OCI-M1 (cell line): Measurements from ENCODE around the gene SKOR1.

Experiments used
- DNase-seq: peaks from one replicate; lab custom pipeline; 2025; lab: John Stamatoyannopoulos, UW

Gene SKOR1

DNA sequence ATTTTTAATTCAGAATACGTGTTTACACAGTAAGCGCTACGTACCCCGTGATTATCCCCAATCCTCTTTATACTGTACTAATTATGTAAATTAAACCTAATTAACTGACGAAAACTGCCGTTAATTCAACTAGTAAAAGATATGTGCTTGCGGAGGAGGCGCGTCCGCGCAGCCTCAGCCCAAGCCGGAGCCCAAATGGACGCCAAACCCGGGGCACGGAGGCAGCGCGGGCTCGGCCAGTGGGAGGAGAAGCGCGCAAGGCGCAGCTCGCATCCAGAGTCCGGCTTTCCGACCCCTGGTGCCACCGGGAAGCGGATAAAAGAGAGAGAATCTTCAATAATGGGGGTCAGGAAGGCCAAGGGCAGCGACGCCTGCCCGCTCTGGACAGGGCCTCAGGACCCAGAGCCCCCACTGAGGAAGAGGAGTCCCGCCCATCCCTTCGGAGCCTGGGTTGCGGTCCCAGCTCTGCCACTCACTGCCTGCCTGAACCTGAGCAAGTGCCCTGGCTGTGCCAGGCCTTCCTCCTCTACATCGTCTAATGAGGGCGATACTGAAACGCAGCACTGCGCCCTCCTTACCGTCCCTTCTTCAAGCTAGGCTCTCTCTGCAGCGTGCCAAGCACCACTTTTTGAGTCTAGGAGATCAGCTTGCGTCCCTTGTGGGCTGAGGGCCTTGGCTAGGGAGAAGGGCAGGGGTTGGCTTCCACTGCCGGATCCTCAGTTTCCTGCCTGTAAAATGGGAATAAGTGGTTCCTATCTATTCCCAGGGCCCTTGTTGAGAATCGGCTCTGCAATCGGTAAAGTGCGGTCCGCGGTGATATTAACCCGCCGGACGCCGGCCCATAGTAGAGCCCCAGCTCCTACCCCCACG lies 5.0 kb upstream of the SKOR1 start:
- DNase-seq, result no peak

DNA sequence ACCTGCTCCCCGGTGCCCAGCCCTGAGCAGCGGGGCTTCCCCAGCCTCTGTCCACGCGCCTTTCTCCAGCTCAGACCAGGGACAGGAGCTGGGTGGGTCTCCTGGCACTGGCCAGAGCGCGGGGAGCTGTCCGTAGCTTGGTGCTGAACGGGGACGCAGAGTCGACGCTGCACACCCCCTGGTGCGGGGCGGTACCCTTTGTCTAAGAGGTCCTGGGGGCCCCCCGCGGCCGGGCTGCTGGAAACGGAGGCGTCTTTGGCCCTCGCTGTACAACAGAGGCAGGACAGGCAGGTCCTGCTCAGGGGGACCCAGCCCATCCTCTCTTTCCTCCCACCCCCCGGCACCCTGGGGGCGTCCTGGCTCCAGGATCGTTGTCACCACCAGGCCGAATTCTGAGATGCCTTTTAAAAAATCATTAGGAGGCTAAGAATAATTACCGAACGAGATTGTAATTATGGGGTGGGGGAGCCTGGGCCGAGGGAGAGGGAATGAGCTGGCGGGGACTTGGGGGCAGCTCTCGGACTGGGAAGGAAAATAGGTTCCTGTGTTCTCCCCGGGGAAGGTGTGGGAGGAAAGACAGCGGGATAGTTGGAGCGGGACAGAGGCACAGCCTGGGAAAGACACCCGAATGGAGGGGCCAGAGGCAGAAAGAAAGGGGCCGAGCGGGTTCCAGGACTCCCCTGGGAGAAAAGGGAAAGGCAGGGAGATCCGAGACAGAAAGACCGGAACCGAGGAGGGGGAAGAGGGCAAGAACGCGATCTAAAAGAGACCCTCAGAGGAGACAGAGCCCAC lies 4.1 kb upstream of the SKOR1 start:
- DNase-seq, result peak; percentile 23

DNA sequence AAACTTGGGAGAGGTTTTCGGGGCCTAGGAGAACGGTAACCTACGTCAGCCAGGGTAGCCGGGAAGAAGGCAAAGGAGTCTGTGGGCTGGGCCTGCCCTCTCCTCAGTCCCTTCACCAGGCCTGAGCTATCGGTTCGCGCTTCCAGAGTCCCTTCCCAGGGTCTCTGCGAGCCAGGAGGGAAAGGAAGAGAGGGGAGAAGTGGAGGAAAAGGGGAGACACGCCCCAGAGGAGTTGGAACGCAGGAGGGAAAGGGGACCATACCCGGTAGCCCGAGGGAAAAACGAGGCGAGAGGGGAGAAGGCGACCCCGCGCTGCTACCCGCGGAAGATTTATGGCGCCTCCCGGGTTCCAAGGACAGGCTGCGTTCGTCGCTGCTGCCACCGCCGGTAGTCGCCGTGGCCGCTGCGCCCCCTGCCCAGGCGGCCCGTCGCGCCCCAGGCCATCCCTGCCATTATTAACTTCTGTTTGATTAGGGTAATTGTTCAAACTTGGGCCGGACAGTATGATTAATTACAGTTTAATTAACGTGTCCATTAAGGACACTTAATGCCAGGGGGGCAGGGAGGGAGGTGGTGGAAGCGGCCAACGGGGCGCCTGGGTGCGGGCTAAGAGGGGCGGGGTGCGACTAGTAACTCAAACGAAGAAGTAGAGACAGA lies 3.4 kb upstream of the SKOR1 start:
- no peak for DNase-seq

DNA sequence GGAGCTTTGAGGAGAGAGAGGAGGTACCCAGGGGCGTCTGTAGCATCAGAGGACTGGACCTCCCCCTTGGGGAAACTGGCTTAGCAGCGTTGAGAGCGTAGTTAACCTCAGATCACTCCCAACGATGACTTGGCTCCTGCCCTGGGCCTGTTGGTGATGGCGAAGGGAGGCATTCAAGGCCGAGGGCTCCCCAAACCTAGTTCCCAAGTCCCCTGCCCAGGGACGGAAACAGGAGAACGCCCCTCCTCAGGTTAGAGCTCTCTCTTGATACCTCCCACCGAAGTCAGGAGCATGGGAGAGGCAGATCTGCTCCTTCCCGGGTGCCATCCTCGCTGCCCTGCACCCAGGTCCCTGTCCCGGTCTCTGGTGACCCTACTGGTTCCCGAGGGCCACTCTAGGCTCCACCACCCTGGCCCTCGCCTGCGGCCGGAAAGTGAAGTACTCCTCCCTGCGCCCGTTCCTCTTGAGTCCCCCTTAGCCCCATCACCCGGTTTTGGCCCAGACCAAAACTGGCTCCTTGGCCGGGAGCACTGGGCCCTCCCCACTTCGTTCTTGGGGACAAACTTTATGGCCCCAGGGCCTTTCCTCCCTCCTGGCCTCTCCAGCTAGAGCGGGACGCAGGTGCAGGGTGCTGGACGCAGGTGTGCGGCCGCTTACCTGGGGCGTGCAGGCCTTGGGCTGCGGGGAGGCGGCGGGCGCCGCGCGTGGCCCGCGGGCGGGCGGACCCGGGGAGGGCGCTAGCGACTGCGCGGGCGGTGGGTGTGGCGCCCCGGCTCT lies 2.6 kb upstream of the SKOR1 start:
- DNase-seq, result no peak

DNA sequence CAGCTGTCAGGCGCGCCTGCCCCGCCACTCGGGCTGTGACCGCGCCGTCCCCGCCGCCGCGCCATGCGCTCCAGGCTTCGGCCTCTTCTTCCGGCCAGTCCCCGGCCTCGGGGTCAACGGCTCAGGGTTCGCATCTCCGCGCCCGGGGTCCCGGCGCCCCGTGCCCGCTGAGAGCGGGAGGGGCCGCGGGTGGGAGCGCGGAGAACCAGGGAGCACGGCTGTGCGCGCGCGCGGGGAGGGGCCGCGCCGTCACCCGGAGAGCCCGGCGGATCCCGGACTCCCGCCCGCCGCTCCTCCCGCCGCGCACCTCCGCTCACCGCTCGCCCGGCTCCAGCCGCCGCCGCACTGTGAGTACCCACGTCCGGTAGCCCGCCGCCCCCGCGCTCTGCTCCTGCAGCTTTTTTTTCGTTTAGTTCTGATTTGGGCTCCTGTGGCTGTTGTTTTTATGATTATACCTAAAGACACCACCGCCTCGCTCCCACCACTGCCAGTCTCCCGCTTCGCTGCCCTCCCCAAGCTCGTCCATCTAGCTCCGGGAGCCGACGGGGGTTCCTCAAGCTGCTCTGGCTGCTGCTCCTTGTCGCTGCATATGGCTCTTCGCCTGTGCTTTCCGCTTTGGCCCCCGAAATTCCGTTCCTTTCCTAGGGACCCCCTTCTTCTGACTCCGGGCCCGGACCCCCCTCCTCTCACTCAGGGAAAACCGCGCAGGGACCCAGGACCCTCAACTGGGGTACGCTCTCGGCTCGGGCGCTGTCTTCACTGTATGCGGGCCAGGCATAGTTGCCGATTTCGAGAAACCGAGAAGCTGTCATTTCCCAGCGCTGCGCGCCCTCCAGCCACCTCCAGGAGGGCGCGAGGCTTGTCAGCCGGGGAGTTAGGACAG lies 1.8 kb upstream of the SKOR1 start:
- DNase-seq, result no peak

DNA sequence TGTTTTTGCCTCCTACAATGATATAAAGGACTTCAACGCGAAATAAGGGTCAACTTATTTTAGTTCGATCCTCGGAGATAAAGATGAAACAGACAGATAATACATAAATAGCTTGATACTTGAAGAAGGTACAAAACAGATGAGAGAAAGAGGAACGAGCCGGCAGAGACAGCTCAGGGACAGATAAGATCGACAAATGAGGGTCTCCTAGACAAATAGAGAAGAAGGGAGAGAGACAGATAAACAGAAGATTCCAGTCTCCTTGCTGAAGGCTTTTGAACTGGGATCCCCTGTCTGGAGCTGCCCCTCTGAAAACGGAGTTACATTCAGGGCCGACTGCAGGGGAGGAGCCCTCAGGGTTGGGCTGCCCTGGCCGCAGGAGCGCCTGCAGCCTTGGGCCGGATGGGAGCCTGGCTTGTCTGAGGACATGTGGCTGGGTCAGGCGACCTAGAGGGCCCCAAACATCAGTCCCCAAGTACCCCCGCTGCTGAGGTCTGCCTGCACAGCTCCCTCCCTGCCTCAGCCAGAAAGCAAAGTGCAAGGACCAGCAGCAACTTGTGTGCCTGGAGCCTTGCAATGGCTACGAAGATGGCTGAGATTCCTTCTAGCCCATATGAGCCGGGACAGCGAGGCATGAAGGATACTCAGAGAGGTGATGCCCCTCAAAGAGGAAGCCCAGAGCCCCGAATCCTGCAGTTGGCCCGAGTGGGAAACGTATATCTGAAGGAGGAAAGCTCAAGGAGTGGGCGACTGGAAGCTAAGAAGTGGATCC lies 926 bp upstream of the SKOR1 start:
- DNase-seq, result no peak

DNA sequence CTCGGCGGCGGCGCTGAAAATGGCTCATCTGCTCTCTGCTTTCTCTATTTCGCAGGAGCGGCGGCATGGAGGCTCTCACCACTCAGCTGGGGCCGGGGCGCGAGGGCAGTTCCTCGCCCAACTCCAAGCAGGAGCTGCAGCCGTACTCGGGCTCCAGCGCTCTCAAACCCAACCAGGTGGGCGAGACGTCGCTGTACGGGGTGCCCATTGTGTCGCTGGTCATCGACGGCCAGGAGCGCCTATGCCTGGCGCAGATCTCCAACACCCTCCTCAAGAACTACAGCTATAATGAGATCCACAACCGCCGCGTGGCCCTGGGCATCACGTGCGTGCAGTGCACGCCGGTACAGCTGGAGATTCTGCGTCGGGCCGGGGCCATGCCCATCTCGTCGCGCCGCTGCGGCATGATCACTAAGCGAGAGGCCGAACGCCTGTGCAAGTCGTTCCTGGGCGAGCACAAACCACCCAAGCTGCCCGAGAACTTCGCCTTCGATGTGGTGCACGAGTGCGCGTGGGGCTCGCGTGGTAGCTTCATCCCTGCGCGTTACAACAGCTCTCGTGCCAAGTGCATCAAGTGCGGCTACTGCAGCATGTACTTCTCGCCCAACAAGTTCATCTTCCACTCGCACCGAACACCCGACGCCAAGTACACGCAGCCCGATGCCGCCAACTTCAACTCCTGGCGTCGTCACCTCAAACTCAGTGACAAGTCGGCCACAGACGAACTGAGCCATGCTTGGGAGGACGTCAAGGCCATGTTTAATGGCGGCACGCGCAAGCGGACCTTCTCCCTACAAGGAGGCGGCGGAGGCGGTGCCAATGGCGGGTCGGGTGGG lies 790 bp downstream of the SKOR1 start:
- no peak for DNase-seq

DNA sequence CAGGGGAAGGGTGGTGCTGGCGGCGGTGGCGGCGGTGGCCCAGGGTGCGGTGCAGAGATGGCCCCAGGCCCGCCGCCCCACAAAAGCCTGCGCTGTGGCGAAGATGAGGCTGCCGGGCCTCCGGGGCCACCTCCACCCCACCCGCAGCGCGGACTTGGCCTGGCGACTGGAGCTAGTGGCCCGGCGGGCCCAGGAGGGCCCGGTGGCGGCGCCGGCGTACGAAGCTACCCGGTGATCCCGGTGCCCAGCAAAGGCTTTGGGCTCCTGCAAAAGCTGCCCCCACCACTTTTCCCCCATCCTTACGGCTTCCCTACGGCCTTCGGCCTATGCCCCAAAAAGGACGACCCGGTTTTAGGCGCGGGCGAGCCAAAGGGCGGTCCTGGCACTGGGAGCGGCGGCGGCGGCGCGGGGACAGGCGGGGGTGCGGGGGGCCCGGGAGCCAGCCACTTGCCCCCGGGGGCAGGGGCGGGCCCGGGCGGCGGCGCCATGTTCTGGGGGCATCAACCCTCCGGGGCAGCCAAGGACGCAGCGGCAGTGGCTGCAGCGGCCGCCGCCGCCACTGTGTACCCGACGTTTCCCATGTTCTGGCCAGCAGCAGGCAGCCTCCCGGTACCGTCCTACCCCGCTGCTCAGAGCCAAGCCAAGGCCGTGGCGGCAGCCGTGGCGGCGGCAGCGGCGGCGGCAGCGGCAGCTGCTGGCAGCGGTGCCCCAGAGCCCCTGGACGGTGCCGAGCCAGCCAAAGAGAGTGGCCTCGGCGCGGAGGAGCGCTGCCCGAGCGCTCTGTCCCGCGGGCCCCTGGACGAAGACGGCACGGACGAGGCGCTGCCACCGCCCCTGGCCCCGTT lies 1.6 kb downstream of the SKOR1 start:
- no peak for DNase-seq

DNA sequence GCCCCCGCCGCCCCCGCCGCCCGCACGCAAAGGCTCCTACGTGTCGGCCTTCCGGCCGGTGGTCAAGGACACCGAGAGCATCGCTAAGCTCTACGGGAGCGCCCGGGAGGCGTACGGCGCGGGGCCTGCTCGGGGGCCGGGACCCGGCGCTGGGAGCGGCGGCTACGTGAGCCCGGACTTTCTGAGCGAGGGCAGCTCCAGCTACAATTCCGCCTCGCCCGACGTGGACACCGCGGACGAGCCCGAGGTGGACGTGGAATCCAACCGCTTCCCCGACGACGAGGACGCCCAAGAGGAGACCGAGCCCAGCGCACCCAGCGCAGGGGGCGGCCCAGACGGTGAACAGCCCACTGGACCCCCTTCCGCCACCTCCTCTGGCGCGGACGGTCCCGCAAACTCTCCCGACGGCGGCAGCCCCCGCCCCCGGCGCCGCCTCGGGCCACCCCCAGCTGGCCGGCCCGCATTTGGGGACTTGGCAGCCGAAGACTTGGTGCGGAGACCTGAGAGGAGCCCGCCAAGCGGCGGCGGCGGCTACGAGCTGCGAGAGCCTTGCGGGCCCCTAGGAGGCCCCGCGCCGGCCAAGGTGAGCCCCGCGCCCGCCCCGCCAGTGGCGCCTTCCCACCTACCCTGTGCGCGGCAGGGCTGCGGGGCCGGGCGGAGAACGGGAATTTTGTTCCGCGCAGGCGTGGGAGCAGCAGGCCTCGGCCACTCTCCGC lies 2.4 kb downstream of the SKOR1 start:
- no peak for DNase-seq

DNA sequence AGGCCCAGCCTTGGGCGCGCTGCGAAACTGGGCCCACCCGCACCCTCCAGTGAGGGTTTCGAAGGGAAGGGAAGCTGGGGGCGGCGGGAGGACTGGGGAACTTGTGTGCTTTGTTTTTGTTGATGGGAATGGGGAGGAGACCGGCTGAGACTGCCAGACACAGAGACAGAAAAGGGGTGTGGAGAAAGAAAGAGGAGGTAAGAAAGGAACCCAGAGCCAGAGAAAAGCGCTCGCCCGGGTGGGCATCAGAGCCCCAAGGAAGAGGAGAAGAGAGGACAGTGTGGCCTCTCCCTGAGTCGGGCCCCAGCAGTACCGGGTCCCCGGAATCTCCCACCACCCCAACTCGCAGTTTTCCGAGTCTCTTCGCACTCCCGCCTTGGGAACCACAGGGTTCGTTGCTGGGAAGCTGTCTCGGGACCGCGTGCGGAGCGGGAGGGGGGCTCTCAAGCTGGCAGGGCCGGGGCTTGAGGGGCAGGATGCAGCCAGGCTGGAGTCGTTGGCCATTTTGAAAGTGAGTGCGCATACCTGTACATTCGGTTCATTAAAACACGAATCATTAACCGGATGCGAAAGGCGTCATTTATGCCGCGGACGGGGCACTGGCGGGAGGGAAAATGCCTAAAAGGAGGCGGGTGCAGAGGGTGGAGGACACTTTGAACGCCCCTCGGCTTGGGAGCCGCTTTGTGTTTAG lies 3.1 kb downstream of the SKOR1 start:
- DNase-seq, result no peak

DNA sequence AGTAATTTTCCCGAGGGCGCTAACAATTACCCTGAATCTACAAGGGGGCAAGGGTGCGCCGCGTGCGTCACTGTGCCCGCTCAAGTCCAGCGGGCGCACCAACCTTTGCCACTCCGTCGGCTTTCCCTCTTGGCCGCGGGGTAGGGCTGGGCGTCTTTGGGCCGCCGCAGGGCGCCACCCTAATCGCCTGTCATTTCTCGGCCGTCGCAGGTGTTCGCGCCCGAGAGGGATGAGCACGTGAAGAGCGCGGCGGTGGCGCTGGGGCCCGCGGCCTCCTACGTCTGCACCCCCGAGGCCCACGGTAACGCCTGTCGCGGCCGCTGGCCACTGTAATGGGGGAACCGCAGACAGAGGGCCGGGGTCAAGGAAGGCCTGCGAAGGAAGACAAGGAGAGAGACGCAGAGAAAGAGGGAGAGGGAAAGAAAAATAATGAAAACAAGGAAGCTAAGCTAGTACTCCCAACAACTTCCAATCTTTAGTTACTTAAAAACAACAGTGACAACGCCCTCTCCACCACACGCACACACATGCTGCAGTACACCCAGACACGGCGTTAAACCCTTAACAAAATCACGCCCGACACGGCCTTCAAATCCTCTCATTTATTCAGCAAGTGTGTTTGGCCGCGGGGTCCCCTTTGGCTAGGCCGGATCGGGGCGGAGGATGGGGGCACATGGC lies 3.8 kb downstream of the SKOR1 start:
- no peak for DNase-seq

DNA sequence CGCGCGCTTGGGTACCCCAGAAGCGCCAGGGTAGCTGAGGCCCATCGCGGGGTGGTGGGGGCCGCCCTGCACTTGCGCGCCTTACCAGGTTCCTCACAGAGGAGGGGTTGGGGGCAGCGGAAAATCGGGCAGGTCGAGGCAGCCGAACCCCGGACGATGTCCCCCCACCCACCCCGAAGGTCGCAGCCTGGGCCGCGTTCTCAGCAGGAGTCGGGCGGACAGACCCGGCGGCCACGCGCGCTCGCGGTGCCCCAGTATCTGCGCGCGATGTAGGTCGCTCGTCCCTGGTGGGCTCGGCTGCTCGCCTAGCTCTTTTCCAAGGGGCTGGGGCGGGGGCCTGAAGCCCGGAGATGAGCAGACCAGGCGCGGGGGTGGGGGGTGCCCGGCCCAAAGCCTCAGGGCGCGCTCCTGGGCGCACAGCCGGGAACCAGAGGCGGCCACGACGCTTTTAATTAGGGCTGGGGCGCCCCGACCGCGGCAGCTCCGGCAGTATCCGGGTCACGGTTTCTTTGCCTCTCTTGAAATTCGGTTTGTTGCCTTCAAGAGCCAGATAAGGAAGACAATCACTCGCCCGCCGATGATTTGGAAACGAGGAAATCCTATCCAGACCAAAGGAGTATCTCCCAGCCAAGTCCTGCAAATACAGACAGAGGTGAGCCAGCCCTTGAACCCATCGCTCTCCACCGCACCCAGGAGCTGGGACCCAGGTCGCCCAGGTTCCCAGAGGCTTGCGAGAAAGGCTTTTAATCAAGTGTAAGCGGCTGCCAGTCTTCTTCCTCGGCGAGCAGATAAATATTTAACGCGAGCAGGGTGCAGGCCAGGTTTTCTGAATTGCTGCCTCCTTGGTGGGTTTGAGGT lies 4.6 kb downstream of the SKOR1 start:
- DNase-seq, result no peak

DNA sequence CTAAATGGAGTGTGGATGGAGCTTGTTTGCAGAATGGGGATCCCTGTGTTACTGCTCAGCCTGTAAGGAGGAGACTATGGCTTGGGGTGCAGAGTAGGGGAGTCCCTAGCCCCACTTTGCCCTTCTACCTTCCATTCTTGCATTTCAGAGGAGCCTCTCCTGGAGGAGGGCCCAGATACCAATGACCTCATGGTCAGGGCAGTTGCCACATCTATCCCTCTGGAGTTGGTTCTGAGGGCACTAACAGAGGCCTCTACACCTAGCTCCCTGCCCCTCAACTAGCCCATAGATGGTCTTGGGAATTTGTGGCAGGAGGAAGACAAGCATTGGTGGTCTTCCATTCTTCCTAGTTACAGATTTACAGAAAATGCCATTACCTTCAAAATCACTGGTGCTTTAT lies 6.1 kb downstream of the SKOR1 start:
- DNase-seq, result no peak

DNA sequence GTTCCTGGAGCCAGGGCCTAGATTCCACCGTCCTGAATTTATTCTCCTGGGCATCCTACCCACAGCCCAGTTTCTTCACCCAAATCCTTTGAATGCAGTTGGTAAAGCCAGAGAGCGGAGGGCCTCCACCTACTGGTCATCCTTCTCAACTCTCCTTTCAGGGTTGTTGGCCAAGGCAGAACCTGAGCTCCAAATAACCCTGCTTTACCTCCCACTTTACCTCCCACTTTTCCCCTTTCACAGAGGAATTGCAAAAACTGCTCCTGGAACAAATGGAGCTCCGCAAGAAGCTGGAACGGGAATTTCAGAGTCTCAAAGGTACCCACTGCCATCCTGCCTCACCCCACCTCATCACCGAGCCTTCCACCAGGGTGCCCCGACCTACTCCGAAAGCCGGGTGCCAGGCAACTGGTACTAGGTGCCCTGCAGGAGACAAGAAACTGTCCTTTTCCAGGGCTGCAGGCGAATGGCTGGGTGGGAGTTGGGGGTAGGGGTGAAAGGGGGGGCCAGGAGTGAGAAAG lies 6.8 kb downstream of the SKOR1 start:
- peak; percentile 68 for DNase-seq
